Peyer's patch (tissue), 4 donors: ENCODE results near the gene RARB.

ENCODE experiments used
- CTCF ChIP-seq, 6 experiments: fragments of 450-650 bp in 4 of 6; fragments of 200-600 bp in 2 of 6; sonication (generic) in 1 of 6; IDR thresholded peaks; one replicate each; pipeline ENCODE4 v1.5.1; 2017 to 2019; ENCODE audit warnings: antibody characterized with exemption in 6 of 6, mild to moderate bottlenecking in 3 of 6, moderate library complexity in 1 of 6
- POLR2A ChIP-seq, 2 donors: fragments of 450-650 bp; IDR thresholded peaks; one replicate each; pipeline ENCODE4 v1.5.1; 2017; ENCODE audit warnings: antibody characterized with exemption in 2 of 2, mild to moderate bottlenecking in 2 of 2, moderate library complexity in 2 of 2

DNA sequence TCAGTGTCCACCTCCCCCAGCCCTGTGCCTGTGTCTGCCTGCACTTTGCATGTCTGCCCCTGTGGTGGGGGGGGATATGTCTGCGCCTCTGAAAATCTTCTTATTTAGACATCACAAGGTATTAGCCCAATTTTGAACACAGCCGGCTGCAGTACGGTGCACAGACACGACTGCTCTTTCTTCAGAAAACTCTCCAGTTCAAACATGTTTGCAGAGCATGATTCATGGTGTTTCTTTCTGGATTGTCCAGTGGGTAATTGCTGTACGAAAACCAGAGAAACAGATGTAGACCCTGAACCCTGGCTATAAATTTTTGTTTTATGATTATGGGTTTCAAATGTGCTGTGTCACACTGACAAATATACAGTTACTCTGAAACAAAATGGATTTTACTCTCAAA, 3.4 kb upstream of the RARB start:
- TF ChIP-seq CTCF (IDR thresholded peaks at IDR 0.05): no peak
- no peak for TF ChIP-seq POLR2A (IDR thresholded peaks at IDR 0.05)
